Stomach (tissue), 4 donors: ENCODE data around the gene GATA2.

Experiments used
- CTCF ChIP-seq, 7 experiments: fragments of 450-650 bp in 4 of 7; fragments of 200-600 bp in 3 of 7; sonication (generic) in 3 of 7; IDR thresholded peaks; one replicate each; pipeline ENCODE4 v1.5.1; 2016 to 2019; ENCODE audit warnings: antibody characterized with exemption in 7 of 7, control low read depth in 2 of 7, mild to moderate bottlenecking in 1 of 7
- POLR2AphosphoS5 ChIP-seq, 3 donors: sonication (generic); formaldehyde crosslinking; IDR thresholded peaks; one replicate each; pipeline ENCODE4 v1.6.1; 2016; ENCODE audit warnings: antibody characterized with exemption in 3 of 3

GRCh38 chr3:128445357-128445756, 47.6 kb downstream of the GATA2 start:
- no peak for TF ChIP-seq POLR2AphosphoS5 (IDR thresholded peaks at IDR 0.05)
- TF ChIP-seq CTCF (IDR thresholded peaks at IDR 0.05): no peak
